Measurements from ENCODE around the gene ZNF331.

Gene ZNF331

GRCh38 chr19:53626976-53627375 is 89.0 kb downstream of the ZNF331 start:
- no peak for DNase-seq (ENCODE audit: low read depth)
